Activated naive CD4-positive, alpha-beta T cell treated with anti-CD3 and anti-CD28 coated beads, Interleukin-2, amount 10 ng/mL, durations not matched to agents 7 days and 5 days (primary cell): ENCODE data around the gene CBX2.

Experiments
- CTCF ChIA-PET: fragments of 350-600 bp; sonication (Branson Sonifier 250); formaldehyde crosslinking; loops from one replicate; lab custom pipeline; 2021; ENCODE audit warnings: antibody characterized with exemption; lab: Charles Lee
- DNase-seq: peaks from one replicate; pipeline ENCODE4 v3.0.0-alpha.2; 2020
- H3K27ac Mint-ChIP-seq: one replicate; pipeline ENCODE4 v1.8.0; 2021; ENCODE audit warnings: mild to moderate bottlenecking, moderate library complexity, mixed read lengths
- H3K27me3 Mint-ChIP-seq: one replicate; pipeline ENCODE4 v1.8.0; 2021; ENCODE audit warnings: mild to moderate bottlenecking, mixed read lengths
- H3K36me3 Mint-ChIP-seq: one replicate; pipeline ENCODE4 v1.8.0; 2021; ENCODE audit warnings: mixed read lengths
- H3K4me1 Mint-ChIP-seq: one replicate; pipeline ENCODE4 v1.8.0; 2021; ENCODE audit warnings: mixed read lengths
- H3K4me3 Mint-ChIP-seq: one replicate; pipeline ENCODE4 v1.8.0; 2021; ENCODE audit warnings: mild to moderate bottlenecking, moderate library complexity, mixed read lengths
- H3K9me3 Mint-ChIP-seq: one replicate; pipeline ENCODE4 v1.8.0; 2021; ENCODE audit warnings: mixed read lengths

Gene CBX2

DNA sequence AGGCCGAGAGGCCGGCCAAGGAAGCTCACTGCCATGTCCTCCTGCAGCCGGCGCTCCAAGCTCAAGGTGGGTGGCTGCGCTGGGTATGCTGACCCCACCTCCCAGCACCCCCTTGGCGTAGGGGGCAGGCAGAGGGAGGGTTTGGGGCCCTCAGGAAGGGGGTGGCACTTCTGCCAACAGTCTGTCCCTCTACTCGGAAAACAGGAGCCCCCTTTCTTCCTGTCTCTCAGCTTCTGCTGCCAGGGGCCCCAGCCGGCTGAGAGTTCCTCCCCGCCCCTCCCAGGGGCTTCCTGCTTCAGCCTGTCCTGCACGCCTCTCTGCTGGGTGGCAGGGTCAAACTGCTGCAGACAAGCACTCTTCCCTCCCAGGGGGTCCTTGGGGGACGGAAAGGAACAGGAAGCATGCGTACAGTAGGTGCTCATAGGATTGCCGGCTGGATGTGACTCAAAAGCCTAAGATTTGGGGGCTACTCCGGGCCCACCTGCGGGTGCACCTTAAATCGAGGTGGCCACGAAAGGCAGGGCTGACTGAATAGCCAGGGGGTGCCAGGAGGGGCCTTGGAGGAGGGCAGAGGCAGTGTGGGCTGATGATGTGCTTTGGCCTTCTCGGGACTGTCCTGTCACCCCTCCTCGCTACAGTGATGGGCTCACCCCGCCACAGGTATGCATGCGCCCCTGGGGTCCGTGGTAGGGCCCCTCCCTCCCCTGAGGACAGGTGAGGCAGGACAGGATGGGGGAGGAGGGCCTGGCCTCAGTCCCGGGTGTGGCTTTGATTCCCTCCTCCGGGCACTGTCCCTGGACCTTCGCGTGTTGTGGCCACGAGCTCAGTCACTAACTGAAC, 4.0 kb downstream of the CBX2 start:
- no peak overlapping the region for H3K27ac Mint-ChIP-seq
- H3K27me3 Mint-ChIP-seq, result peaks cover 73% of the 10 kb centered on the region

DNA sequence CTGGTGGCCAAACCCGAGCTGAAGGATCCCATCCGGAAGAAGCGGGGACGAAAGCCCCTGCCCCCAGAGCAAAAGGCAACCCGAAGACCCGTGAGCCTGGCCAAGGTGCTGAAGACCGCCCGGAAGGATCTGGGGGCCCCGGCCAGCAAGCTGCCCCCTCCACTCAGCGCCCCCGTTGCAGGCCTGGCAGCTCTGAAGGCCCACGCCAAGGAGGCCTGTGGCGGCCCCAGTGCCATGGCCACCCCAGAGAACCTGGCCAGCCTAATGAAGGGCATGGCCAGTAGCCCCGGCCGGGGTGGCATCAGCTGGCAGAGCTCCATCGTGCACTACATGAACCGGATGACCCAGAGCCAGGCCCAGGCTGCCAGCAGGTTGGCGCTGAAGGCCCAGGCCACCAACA, 5.9 kb downstream of the CBX2 start:
- H3K4me1 Mint-ChIP-seq, result peaks cover 31% of the 10 kb centered on the region
- CTCF ChIA-PET, result no interaction called here
- no peak for DNase-seq
- H3K36me3 Mint-ChIP-seq, result peaks cover 12% of the 10 kb centered on the region
- peaks cover 81% of the 10 kb centered on the region for H3K27me3 Mint-ChIP-seq
- no peak overlapping the region for H3K27ac Mint-ChIP-seq
- H3K4me3 Mint-ChIP-seq, result no peak overlapping the region
- no peaks in the 10 kb centered on the region for H3K9me3 Mint-ChIP-seq

More for the DNA sequence above, 4.0 kb downstream of the CBX2 start:
- H3K36me3 Mint-ChIP-seq, result peaks cover 16% of the 10 kb centered on the region
- no peak overlapping the region for H3K4me3 Mint-ChIP-seq
- H3K4me1 Mint-ChIP-seq, result peaks cover 40% of the 10 kb centered on the region
- CTCF ChIA-PET, result interaction anchor here (0.8 kb wide), 1 partner anchor 189 kb away, joined by 3 read pairs; no protein-coding TSS in a partner anchor
- no peaks in the 10 kb centered on the region for H3K9me3 Mint-ChIP-seq
- DNase-seq, result no peak

GRCh38 chr17:79784353-79785016, 6.5 kb downstream of the CBX2 start:
- no peak for DNase-seq
- CTCF ChIA-PET, result no interaction called here
- Mint-ChIP-seq H3K27ac (no peak overlapping the region), H3K9me3 (no peaks in the 10 kb centered on the region), H3K36me3 (peaks cover 12% of the 10 kb centered on the region), H3K27me3 (peaks cover 81% of the 10 kb centered on the region), H3K4me1 (peaks cover 26% of the 10 kb centered on the region), H3K4me3 (no peak overlapping the region)

- Mint-ChIP-seq H3K36me3 (peaks cover 6% of the 10 kb centered on the region), H3K27ac (no peak overlapping the region), H3K27me3 (peaks cover 81% of the 10 kb centered on the region), H3K4me1 (peaks cover 19% of the 10 kb centered on the region), H3K4me3 (no peak overlapping the region), H3K9me3 (no peaks in the 10 kb centered on the region)
- CTCF ChIA-PET, result no interaction called here
- no peak for DNase-seq
Measured at GRCh38 chr17:79785017-79785899, 7.3 kb downstream of the CBX2 start.

DNA sequence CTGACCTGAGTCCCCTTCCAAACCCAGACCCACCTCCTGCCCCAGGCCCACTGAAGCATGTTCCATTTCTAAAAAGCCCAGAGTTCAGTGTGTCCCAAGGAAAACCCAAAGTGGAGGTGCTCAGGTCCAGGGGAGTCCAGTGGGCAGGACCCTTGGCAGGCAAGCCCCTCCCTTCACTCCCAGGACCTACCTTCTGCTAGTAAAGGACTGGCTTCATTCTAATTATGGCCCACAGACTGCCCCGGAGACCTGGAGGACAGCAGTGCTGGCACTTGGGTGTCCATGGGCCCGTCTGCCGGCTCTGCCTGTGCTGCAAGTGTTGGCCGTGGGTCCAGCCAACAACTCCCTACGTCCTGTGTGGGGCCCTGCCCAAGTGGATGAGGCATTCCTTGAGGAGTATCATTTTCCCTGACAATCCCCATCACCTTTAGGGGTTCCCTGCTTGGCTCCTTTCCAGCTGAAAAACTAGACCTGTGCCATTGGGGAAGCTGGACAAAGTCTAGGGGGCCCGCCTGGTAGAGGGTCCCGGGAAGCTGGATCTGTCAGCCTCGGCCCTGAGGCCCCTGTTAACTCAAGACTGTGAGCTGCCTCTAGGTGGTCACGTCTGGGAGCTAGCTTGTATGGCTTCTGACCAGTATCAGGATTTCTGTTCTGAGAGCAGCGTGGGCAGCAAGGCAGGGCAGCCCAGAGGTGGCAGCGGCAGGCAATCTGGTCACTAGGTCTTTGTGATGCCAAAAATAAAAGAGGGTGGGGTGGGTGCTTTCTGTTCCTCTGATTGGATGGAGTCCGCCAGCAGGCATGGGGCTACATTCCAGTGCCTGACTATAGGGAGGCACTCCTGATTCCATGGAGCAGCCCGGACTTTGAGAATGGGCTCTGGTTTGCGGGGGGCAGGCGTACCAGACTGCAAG, 8.2 kb downstream of the CBX2 start:
- peaks cover 81% of the 10 kb centered on the region for H3K27me3 Mint-ChIP-seq
- no peaks in the 10 kb centered on the region for H3K9me3 Mint-ChIP-seq
- peaks cover 18% of the 10 kb centered on the region for H3K4me1 Mint-ChIP-seq
- H3K27ac Mint-ChIP-seq, result no peak overlapping the region
- H3K36me3 Mint-ChIP-seq, result peaks cover 5% of the 10 kb centered on the region
- DNase-seq, result no peak
- CTCF ChIA-PET, result interaction anchor here (1.0 to 1.2 kb wide), 2 partner anchors 39 to 184 kb away, joined by 4 to 5 read pairs; no protein-coding TSS in a partner anchor
- H3K4me3 Mint-ChIP-seq, result no peak overlapping the region

DNA sequence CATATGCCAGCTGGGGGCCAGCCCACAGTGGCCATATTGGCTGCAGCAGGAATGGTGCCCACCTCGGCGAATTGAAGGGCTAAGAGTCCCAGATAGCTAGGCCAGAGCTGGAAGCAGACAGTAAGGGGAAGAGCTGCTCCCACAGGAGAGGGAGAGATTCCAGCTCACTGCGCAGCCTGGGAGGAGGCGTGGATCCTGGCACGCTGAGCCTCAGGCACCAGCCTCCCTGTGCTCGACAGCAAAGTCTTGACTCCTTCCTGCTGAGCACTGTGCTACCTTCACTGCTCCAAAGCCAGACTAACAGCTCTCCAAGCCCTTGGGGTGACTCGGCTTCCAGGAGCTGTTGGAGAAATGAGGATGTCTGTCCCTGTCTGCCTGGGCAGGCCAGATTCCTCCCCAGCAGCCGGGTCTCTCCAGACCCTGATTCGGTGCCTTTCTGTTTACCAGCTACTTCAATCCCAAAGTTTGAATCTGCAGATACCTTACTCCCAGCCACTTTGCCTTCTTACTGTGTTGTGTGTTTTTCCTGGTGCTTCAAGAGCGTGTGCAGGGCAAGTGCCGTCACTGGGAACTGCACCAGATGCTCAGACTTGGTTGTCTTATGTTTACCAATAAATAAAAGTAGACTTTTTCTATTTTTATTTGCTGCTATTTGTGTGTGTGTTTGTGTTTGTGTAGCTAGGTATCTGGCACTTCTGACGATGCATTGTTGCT, 9.1 kb downstream of the CBX2 start:
- peaks cover 10% of the 10 kb centered on the region for H3K4me1 Mint-ChIP-seq
- no peak overlapping the region for H3K27ac Mint-ChIP-seq
- no peak overlapping the region for H3K4me3 Mint-ChIP-seq
- no peaks in the 10 kb centered on the region for H3K9me3 Mint-ChIP-seq
- peaks cover 5% of the 10 kb centered on the region for H3K36me3 Mint-ChIP-seq
- CTCF ChIA-PET, result interaction anchor here (1.0 to 1.2 kb wide), 2 partner anchors 40 to 183 kb away, joined by 4 to 5 read pairs; no protein-coding TSS in a partner anchor
- no peak for DNase-seq
- peaks cover 85% of the 10 kb centered on the region for H3K27me3 Mint-ChIP-seq

DNA sequence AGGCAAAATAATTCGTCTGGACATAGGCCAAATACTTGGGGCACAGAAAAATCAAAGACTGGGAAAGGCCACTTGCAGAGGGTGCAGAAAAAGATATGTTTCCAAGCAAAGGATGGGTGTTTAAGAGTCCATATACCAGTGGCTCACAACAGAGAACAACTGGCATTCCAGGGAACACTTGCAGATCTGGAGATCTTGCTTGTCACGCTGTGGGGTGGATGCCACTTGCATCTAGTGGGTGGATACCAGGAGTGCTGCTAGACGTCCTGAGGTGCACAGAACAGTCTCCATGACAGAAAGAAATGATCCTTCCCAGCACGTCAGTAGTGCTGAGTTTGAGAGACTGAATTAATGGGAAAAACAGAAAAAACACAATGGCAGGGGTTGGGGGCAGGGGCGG, 10.5 kb downstream of the CBX2 start:
- H3K9me3 Mint-ChIP-seq, result no peaks in the 10 kb centered on the region
- peaks cover 1% of the 10 kb centered on the region for H3K36me3 Mint-ChIP-seq
- H3K27me3 Mint-ChIP-seq, result peaks cover 93% of the 10 kb centered on the region
- H3K4me1 Mint-ChIP-seq, result peaks cover 5% of the 10 kb centered on the region
- DNase-seq, result no peak
- no peak overlapping the region for H3K4me3 Mint-ChIP-seq
- CTCF ChIA-PET, result interaction anchor here (0.9 to 2.2 kb wide), 3 partner anchors 13 to 23 kb away, joined by 3 to 7 read pairs (median 3); no protein-coding TSS in a partner anchor
- no peak overlapping the region for H3K27ac Mint-ChIP-seq

DNA sequence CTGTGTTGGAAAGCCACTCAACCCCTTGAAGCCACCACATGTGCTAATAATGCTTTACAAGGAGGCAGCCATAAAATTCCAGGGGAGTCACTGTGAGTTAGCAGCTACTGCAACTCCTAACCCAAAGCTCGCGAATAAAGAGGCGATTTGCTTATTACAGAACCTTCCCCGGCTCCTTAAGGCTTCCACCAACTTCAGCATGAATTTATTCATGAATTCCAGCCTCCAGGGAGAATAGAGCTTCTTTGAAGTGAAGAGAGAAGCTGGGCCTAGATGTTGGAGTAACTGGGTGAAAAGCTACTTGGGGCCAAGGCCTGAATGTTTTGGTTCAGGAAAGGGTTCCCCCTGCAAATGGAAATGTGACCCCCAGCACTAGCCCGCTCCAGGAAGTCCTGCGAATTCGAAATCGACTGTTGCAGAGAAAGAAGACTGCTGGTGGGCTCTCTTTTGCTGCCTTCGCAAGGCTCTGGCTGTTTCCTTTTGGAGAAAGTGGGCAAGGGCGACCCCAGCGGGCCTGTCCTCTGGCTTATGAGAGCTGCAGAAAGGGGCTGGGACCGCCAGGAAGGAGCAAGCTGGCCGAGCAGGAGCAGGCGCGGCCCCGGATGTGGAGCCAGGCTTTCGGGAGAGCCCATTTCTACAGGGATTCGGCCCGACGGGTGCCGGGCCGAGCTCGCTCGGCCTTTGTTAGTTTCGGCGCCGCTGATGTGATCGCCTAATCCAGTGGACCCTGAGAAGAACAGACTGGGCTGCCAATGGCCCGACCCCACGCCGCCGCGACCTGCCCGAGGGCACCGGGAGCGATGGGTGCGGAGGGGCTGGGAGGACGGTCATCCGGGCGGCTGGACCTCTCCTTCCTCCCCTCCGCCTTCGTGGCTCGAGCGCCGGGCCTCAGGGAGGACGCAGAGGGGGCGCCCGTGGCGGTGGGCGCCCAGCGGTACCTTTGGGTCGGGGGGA, 11.3 kb downstream of the CBX2 start:
- no peak for DNase-seq
- H3K4me3 Mint-ChIP-seq, result no peak overlapping the region
- H3K9me3 Mint-ChIP-seq, result no peaks in the 10 kb centered on the region
- H3K36me3 Mint-ChIP-seq, result peaks cover 4% of the 10 kb centered on the region
- peaks cover 97% of the 10 kb centered on the region for H3K27me3 Mint-ChIP-seq
- no peak overlapping the region for H3K27ac Mint-ChIP-seq
- H3K4me1 Mint-ChIP-seq, result peaks cover 8% of the 10 kb centered on the region
- CTCF ChIA-PET, result interaction anchor here (0.7 to 2.2 kb wide), 6 partner anchors 14 to 54 kb away, joined by 3 to 7 read pairs (median 3); no protein-coding TSS in a partner anchor

DNA sequence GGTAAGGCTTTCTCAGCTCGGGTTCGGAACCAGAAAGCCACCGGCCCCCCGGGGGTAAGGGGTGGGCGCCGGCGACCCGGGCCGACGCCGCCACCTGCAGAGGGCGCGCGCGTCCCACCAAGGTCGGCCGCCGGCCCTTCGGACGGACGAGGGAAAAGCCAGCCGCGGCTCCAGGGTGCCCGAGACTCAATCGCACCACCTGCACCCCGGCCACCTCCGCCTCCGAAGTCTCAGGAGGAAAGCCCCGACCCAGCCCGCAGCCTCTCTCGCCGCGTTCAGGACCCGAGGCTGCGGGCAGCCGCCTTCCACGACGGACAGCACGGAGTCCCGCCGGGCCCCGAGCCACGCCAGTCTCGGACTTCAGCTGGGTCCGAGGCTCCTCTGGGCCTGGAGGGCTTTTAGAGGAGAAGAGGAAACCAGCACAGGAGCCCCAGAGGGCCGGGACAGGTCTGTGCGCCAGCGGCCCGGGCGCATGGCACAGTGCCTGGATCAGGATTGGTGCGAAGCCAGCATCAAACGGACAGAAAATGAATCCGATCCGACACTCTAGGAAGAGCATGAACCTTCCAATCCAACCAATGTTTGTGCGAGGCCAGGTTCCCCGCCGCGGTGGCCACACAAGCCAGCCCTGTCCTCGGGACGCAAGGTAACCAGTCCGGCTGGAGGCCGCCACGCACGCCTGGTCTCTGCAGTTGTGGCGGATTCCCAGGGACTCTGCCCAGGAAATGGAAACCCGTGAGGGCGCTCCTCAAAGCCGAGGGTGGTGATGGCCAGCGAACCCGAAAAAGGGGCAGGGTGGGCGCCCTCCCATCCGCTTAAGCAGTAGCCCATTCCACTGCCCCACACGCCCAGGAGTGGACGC, 12.2 kb downstream of the CBX2 start:
- Mint-ChIP-seq H3K9me3 (no peaks in the 10 kb centered on the region), H3K27me3 (peaks cover 95% of the 10 kb centered on the region), H3K4me3 (no peak overlapping the region), H3K36me3 (peaks cover 6% of the 10 kb centered on the region), H3K4me1 (peaks cover 8% of the 10 kb centered on the region), H3K27ac (no peak overlapping the region)
- CTCF ChIA-PET, result interaction anchor here (0.7 to 2.2 kb wide), 5 partner anchors 15 to 53 kb away, joined by 3 to 7 read pairs (median 3); no protein-coding TSS in a partner anchor
- no peak for DNase-seq

GRCh38 chr17:79790805-79791734, 13.1 kb downstream of the CBX2 start:
- Mint-ChIP-seq H3K4me1 (peaks cover 14% of the 10 kb centered on the region), H3K27me3 (peaks cover 93% of the 10 kb centered on the region), H3K9me3 (no peaks in the 10 kb centered on the region), H3K27ac (no peak overlapping the region), H3K36me3 (peaks cover 9% of the 10 kb centered on the region), H3K4me3 (no peak overlapping the region)
- no peak for DNase-seq
- CTCF ChIA-PET, result interaction anchor here (0.7 to 2.2 kb wide), 3 partner anchors 14 to 46 kb away, joined by 4 to 7 read pairs (median 5); no protein-coding TSS in a partner anchor
